IMR-90 (cell line): ENCODE measurements around the gene SIPA1L3. TPM values are rescaled to one million over a fixed set of nuclear protein-coding genes. Genes with fewer than 3 reads are reported as not detected.
A peak's percentile ranks its signal among the peaks of the same experiment; 100 is the strongest.

ENCODE experiments used
- ATAC-seq: fragments of 200-7000 bp; cut with Tn5 transposase; 2 replicates; pipeline ENCODE4 v1.9.1; 2020; ENCODE audit warnings: low read depth, mild to moderate bottlenecking, moderate library complexity
- BruUV-seq: library from RNA; stranded (reverse); fragments of 400-500 nt; replicated peaks from 2 replicates; lab custom pipeline; 2021; lab: Mats Ljungman, UMichigan
- CTCF ChIA-PET: fragments of 300-600 bp; formaldehyde crosslinking; extraction: SDS; loops from one replicate; lab custom pipeline; 2021; ENCODE audit warnings: antibody characterized with exemption; lab: Yijun Ruan, JAX
- POLR2A ChIA-PET: fragments of 300-600 bp; sonication (Branson Sonifier 250); formaldehyde crosslinking; loops from one replicate; lab custom pipeline; 2022; ENCODE audit warnings: antibody characterized with exemption; ENCODE audit not compliant: unreplicated experiment; lab: Charles Lee
- DNase-seq: peaks from one replicate; pipeline ENCODE4 v3.0.0; 2013
- H2AFZ ChIP-seq: replicated peaks from 2 replicates; pipeline ENCODE3; 2013; ENCODE audit warnings: low read length, mild to moderate bottlenecking; ENCODE audit not compliant: poor library complexity
- H2AK5ac ChIP-seq: 2 replicates; pipeline ENCODE4 v1.6.1; 2013; ENCODE audit warnings: low read depth, low read length, inconsistent platforms
- H2AK9ac ChIP-seq: replicated peaks from 2 replicates; pipeline ENCODE3; 2013; ENCODE audit warnings: mild to moderate bottlenecking, low read depth, low read length, moderate library complexity; ENCODE audit not compliant: poor library complexity
- H2BK120ac ChIP-seq: 2 replicates; pipeline ENCODE4 v1.6.1; 2013; ENCODE audit warnings: low read depth, low read length, inconsistent platforms
- H2BK15ac ChIP-seq: 3 replicates; pipeline ENCODE4 v1.6.1; 2013; ENCODE audit warnings: low read depth, low read length, inconsistent platforms
- H2BK20ac ChIP-seq: 2 replicates; pipeline ENCODE4 v1.6.1; 2013; ENCODE audit warnings: low read depth, mild to moderate bottlenecking, inconsistent platforms, low read length, moderate library complexity
- H2BK5ac ChIP-seq: 2 replicates; pipeline ENCODE4 v1.6.1; 2013; ENCODE audit warnings: mild to moderate bottlenecking, low read depth, low read length, inconsistent platforms; ENCODE audit not compliant: poor library complexity, severe bottlenecking
- H3K14ac ChIP-seq: replicated peaks from 2 replicates; pipeline ENCODE4 v1.6.1; 2013; ENCODE audit warnings: low read depth, low read length, inconsistent platforms
- H3K18ac ChIP-seq: 2 replicates; pipeline ENCODE4 v1.6.1; 2013; ENCODE audit warnings: low read depth, low read length, control low read depth
- H3K23ac ChIP-seq: 2 replicates; pipeline ENCODE4 v1.6.1; 2013; ENCODE audit warnings: low read depth, low read length, inconsistent platforms
- H3K27ac ChIP-seq: 2 replicates; pipeline ENCODE4 v1.5.1; 2013; ENCODE audit warnings: mild to moderate bottlenecking, control low read depth, low read length; ENCODE audit not compliant: insufficient read depth
- H3K27me3 ChIP-seq: 2 replicates; pipeline ENCODE4 v1.6.1; 2013; ENCODE audit warnings: low read length; ENCODE audit not compliant: control insufficient read depth, insufficient read depth
- H3K36me3 ChIP-seq: 2 replicates; pipeline ENCODE4 v1.6.1; 2013; ENCODE audit warnings: low read length, mixed read lengths; ENCODE audit not compliant: control insufficient read depth, insufficient read depth
- H3K4ac ChIP-seq: 2 replicates; pipeline ENCODE4 v1.6.1; 2013; ENCODE audit warnings: low read depth, low read length, inconsistent platforms
- H3K4me1 ChIP-seq: 2 replicates; pipeline ENCODE4 v1.6.1; 2013; ENCODE audit warnings: low read length, mixed read lengths; ENCODE audit not compliant: control insufficient read depth, insufficient read depth
- H3K4me2 ChIP-seq: 2 replicates; pipeline ENCODE4 v1.6.1; 2013; ENCODE audit warnings: low read depth, mild to moderate bottlenecking, control low read depth, low read length, moderate library complexity
- H3K4me3 ChIP-seq: 2 replicates; pipeline ENCODE4 v1.5.1; 2013; ENCODE audit warnings: low read depth, mild to moderate bottlenecking, control low read depth, low read length, moderate library complexity; ENCODE audit not compliant: insufficient read depth
- H3K56ac ChIP-seq: 2 replicates; pipeline ENCODE4 v1.6.1; 2013; ENCODE audit warnings: low read length, inconsistent platforms; ENCODE audit not compliant: insufficient read depth; ENCODE audit errors: extremely low read depth
- H3K79me1 ChIP-seq, 2 experiments: 2 replicates each; pipeline ENCODE4 v1.6.1; 2013; ENCODE audit warnings: low read length in 2 of 2, inconsistent platforms in 1 of 2, low read depth in 1 of 2
- H3K9ac ChIP-seq: 2 replicates; pipeline ENCODE4 v1.6.1; 2013; ENCODE audit warnings: low read depth, low read length, control low read depth
- H3K9me1 ChIP-seq: 2 replicates; pipeline ENCODE4 v1.6.1; 2013; ENCODE audit warnings: low read length, inconsistent platforms; ENCODE audit not compliant: insufficient read depth
- H3K9me3 ChIP-seq: 2 replicates; pipeline ENCODE4 v1.6.1; 2013; ENCODE audit warnings: low read length; ENCODE audit not compliant: control insufficient read depth, insufficient read depth
- H4K20me1 ChIP-seq: 2 replicates; pipeline ENCODE4 v1.6.1; 2013; ENCODE audit warnings: low read length, inconsistent platforms; ENCODE audit not compliant: insufficient read depth
- H4K5ac ChIP-seq: 2 replicates; pipeline ENCODE4 v1.6.1; 2013; ENCODE audit warnings: mild to moderate bottlenecking, low read depth, low read length, control low read depth
- H4K8ac ChIP-seq, 2 experiments: 2 replicates each; pipeline ENCODE4 v1.6.1; 2013; ENCODE audit warnings: low read depth in 2 of 2, low read length in 2 of 2, control low read depth in 1 of 2, inconsistent platforms in 1 of 2
- H4K91ac ChIP-seq: 2 replicates; pipeline ENCODE4 v1.6.1; 2013; ENCODE audit warnings: low read depth, low read length, inconsistent platforms; ENCODE audit not compliant: insufficient read depth
- CEBPB ChIP-seq: IDR thresholded peaks from 2 replicates; pipeline ENCODE4 v1.6.1; 2012; ENCODE audit warnings: low read depth, low read length, improper control_type of control experiment
- NFE2L2 ChIP-seq: fragments of 150-350 bp; IDR thresholded peaks from 2 replicates; pipeline ENCODE4 v1.6.1; 2016; ENCODE audit warnings: low read depth, mild to moderate bottlenecking, low read length
- RAD21 ChIP-seq: IDR thresholded peaks from 2 replicates; pipeline ENCODE4 v1.6.1; 2012; ENCODE audit warnings: low read length, improper control_type of control experiment
- RCOR1 ChIP-seq: IDR thresholded peaks from 2 replicates; pipeline ENCODE4 v1.6.1; 2012; ENCODE audit warnings: mild to moderate bottlenecking, low read length, improper control_type of control experiment; ENCODE audit not compliant: insufficient replicate concordance
- SMC3 ChIP-seq: fragments of 150-350 bp; IDR thresholded peaks from 2 replicates; pipeline ENCODE4 v1.6.1; 2016; ENCODE audit warnings: low read depth, mild to moderate bottlenecking, antibody characterized with exemption, low read length, moderate library complexity
- whole genome bisulfite sequencing, 2 experiments: methylation state at CpG; one replicate each; pipeline versions ENCODE4 v1.1.5 to v1.1.7; 2013; ENCODE audit warnings: missing lambda C conversion rate in 2 of 2; ENCODE audit not compliant: insufficient read length in 1 of 2; ENCODE audit errors: extremely low coverage in 2 of 2; 5-methylcytosine and 5-hydroxymethylcytosine counted together
- dilution Hi-C: fragments of 300-500 bp; cut with HindIII; formaldehyde crosslinking; loops from one replicate; pipeline ENCODE4 v1.14.3; 2018; ENCODE audit warnings: low sequenced_read_pairs; ENCODE audit not compliant: unreplicated experiment
- in situ Hi-C: fragments of 300-500 bp; cut with MboI; formaldehyde crosslinking; loops from 3 replicates; pipeline ENCODE4 v1.14.3; 2019; ENCODE audit warnings: low sequenced_read_pairs, inconsistent platforms, mixed read lengths
- intact Hi-C: fragments of 100-400 bp; cut with micrococcal nuclease; formaldehyde crosslinking; loops from 2 replicates; pipeline ENCODE4 v1.10.0; 2022
- polyA plus RNA-seq, 3 experiments: library from polyadenylated mRNA; depleted of rRNA; stranded (reverse); fragments of >200 nt; gene quantifications; 2 replicates each; pipeline ENCODE4 v1.2.3, GENCODE V29; 2012; ENCODE audit warnings: low replicate concordance in 1 of 3
- total RNA-seq: library from RNA; depleted of rRNA; stranded (reverse); fragments of >200 nt; gene quantifications from 2 replicates; pipeline ENCODE4 v1.2.3, GENCODE V29; 2012

Gene SIPA1L3
- total and polyA plus RNA-seq, 2 of the 4 experiments (the other 2 are of a cell fraction) = 4.1 to 9.4 TPM

GRCh38 chr19:38251564-38252051 is 344.6 kb downstream of the SIPA1L3 start:
- intact Hi-C loops = no loop called here
- Histone ChIP-seq H3K56ac (no peak overlapping the region), H2AFZ (peak overlapping the region; percentile 89), H3K4me3 (no peak overlapping the region), H2AK9ac (peak overlapping the region; percentile 83), H2BK120ac (peak overlapping the region; percentile 89), H4K8ac (peak overlapping the region; percentile 83 to 98), H3K4ac (peak overlapping the region; percentile 88), H3K14ac (peak overlapping the region; percentile 93), H3K79me1 (no peaks in the 10 kb centered on the region), H3K4me1 (peaks cover 31% of the 10 kb centered on the region), H4K5ac (peak overlapping the region; percentile 95), H2BK20ac (peak overlapping the region; percentile 93; the same call in 1 of the 2 replicates), H3K27me3 (no peaks in the 10 kb centered on the region), H3K4me2 (peak overlapping the region; percentile 43), H2AK5ac (peak overlapping the region; percentile 42), H4K91ac (peak overlapping the region; percentile 88), H3K9me1 (peaks cover 3% of the 10 kb centered on the region; the same call in 1 of the 2 replicates), H3K9me3 (no peaks in the 10 kb centered on the region), H2BK15ac (peak overlapping the region; percentile 61), H3K9ac (peak overlapping the region; percentile 66), H4K20me1 (no peaks in the 10 kb centered on the region), H3K23ac (peak overlapping the region; percentile 88; the same call in 1 of the 2 replicates), H3K18ac (peak overlapping the region; percentile 87), H3K27ac (peak overlapping the region; percentile 75), H2BK5ac (peak overlapping the region; percentile 69), H3K36me3 (no peaks in the 10 kb centered on the region)
- ChIA-PET POLR2A (interaction anchor here (0.6 to 0.9 kb wide), 2 partner anchors 58 to 122 kb away, joined by 3 read pairs; partner anchors contain the start of gene PSMD8), CTCF (interaction anchor here (0.6 to 1.5 kb wide), 4 partner anchors 17 to 83 kb away, joined by 3 to 4 read pairs (median 3); no protein-coding TSS in a partner anchor)
- TF ChIP-seq RCOR1 (no peak), SMC3 (no peak), CEBPB (no peak), RAD21 (no peak), NFE2L2 (no peak)
- no TSS peak for BruUV-seq
- dilution Hi-C loops = no loop called here
- WGBS, 2 experiments = 25% methylated on average over 6 of the region's 10 CpGs; no CpG with 5 or more reads in 1 of the 2 experiments
- in situ Hi-C loops = no loop called here
- DNase-seq (no peak), ATAC-seq (peak; percentile 48)
